Right lobe of liver (tissue), 6 donors: ENCODE results near the gene NDFIP2. TPM values are rescaled to one million over a fixed set of nuclear protein-coding genes. Genes with fewer than 3 reads are reported as not detected.

Experiments used
- ATAC-seq, 4 donors: fragments of 200-7000 bp; cut with Tn5 transposase; one replicate each; pipeline ENCODE4 v1.9.1; 2020; ENCODE audit warnings: mild to moderate bottlenecking in 4 of 4, moderate library complexity in 4 of 4
- DNase-seq, 3 donors: peaks; one replicate each; pipeline ENCODE4 v3.0.0-alpha.2; 2020
- H3K27ac ChIP-seq, 3 donors: fragments of 200-600 bp; one replicate each; pipeline ENCODE4 v1.8.0; 2022
- H3K27me3 ChIP-seq, 2 donors: fragments of 200-600 bp; one replicate each; pipeline ENCODE4 v1.8.0; 2022
- H3K36me3 ChIP-seq, 4 donors: fragments of 200-600 bp; sonication (generic) in 1 of 4; one replicate each; pipeline versions ENCODE4 v1.5.1 to v1.8.0; 2017 to 2022; ENCODE audit warnings: control low read depth in 1 of 4
- H3K4me1 ChIP-seq, 4 donors: fragments of 200-600 bp; sonication (generic) in 1 of 4; one replicate each; pipeline versions ENCODE4 v1.5.1 to v1.8.0; 2017 to 2022; ENCODE audit warnings: control low read depth in 1 of 4
- H3K4me3 ChIP-seq, 3 donors: fragments of 200-600 bp; one replicate each; pipeline ENCODE4 v1.8.0; 2022
- H3K9me3 ChIP-seq, 4 donors: fragments of 200-600 bp; sonication (generic) in 1 of 4; one replicate each; pipeline versions ENCODE4 v1.5.1 to v1.8.0; 2017 to 2022; ENCODE audit warnings: control low read depth in 1 of 4
- POLR2A ChIP-seq: fragments of 450-650 bp; IDR thresholded peaks from one replicate; pipeline ENCODE4 v1.6.1; 2017; ENCODE audit warnings: antibody characterized with exemption, mild to moderate bottlenecking
- WGBS: methylation state at CpG from one replicate; pipeline ENCODE4 v1.1.6; 2018; ENCODE audit warnings: low coverage, low lambda C conversion rate; ENCODE audit not compliant: insufficient coverage; ENCODE audit errors: missing lambda C conversion rate; 5-methylcytosine and 5-hydroxymethylcytosine counted together
- intact Hi-C, 2 donors: fragments of 100-400 bp; cut with DNase I; formaldehyde crosslinking; loops; one replicate each; pipeline versions ENCODE4 v1.11.2 to v1.14.1; 2022
- total RNA-seq, 6 experiments: library from RNA; depleted of rRNA in 2 of 6; stranded (reverse); fragments of >200 nt in 2 of 6; fragmentation: NEBNext Ultra II Directional in 3 of 6; extraction: Animal tissue kit (Norgen Biotek cat#: 25700) in 3 of 6; gene quantifications; one replicate each; pipeline versions ENCODE4 v1.1.0 to v1.2.4, GENCODE V29; 2016 to 2023
- TF ChIP-seq, protein P1 (sequence below), 4 donors: fragments of 200-600 bp in 3 of 4; fragments of 450-650 bp in 1 of 4; IDR thresholded peaks; one replicate each; pipeline versions ENCODE4 v1.5.1 to v1.8.0; 2016 to 2022; ENCODE audit warnings: antibody characterized with exemption in 4 of 4, mild to moderate bottlenecking in 2 of 4
- donor health status: DM: no; HTN: yes; CAD: no.
- donor health status: DM: no; HTN: no; CAD: no.
- donor health status: DM: no; HTN: no; CAD: no.
- donor health status: DM: no; HTN: yes; CAD: no.
- donor health status: DM: no; HTN: yes; CAD: no.

Gene NDFIP2
- total RNA-seq, 6 experiments from 2014 or later, result 20.3 to 32.7 (median 27.5) TPM

- no peak for DNase-seq
- H3K27me3 ChIP-seq, result no peaks in the 10 kb centered on the region
- TF ChIP-seq, protein P1, sequence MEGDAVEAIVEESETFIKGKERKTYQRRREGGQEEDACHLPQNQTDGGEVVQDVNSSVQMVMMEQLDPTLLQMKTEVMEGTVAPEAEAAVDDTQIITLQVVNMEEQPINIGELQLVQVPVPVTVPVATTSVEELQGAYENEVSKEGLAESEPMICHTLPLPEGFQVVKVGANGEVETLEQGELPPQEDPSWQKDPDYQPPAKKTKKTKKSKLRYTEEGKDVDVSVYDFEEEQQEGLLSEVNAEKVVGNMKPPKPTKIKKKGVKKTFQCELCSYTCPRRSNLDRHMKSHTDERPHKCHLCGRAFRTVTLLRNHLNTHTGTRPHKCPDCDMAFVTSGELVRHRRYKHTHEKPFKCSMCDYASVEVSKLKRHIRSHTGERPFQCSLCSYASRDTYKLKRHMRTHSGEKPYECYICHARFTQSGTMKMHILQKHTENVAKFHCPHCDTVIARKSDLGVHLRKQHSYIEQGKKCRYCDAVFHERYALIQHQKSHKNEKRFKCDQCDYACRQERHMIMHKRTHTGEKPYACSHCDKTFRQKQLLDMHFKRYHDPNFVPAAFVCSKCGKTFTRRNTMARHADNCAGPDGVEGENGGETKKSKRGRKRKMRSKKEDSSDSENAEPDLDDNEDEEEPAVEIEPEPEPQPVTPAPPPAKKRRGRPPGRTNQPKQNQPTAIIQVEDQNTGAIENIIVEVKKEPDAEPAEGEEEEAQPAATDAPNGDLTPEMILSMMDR (IDR thresholded peaks at IDR 0.05), result no peak
- TF ChIP-seq POLR2A, result no peak
- ATAC-seq, result no peak
- intact Hi-C loops, result no loop called here
- no peaks in the 10 kb centered on the region for H3K9me3 ChIP-seq
- no peak overlapping the region for H3K27ac ChIP-seq
- H3K4me3 ChIP-seq, result no peak overlapping the region
- no peaks in the 10 kb centered on the region for H3K36me3 ChIP-seq
- WGBS, result 56% methylated on average over 1 of the region's 1 CpG
- H3K4me1 ChIP-seq, result no peaks in the 10 kb centered on the region
These were observed 38.7 kb upstream of the NDFIP2 start for GRCh38 chr13:79442221-79442620.

DNA sequence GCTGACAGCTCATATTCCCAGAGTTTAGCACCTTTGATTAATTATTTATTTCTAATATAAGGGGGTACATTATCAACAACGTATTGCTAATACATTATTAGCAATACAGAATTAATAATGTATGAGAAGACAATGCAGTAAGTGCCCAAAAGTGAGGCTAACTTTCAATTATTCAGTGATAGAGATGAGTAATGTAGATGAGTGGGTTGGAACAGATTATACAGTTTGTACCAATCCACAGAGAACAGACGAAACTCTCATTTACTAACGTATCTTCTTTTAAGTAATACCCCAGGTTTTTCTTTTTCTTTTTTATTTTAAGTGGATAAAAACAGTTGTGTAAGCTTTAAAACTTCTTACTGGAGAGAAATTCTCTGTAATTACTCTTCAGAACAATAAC lies 38.2 kb upstream of the NDFIP2 start:
- Histone ChIP-seq H3K27me3 (no peaks in the 10 kb centered on the region), H3K4me1 (no peaks in the 10 kb centered on the region), H3K27ac (no peak overlapping the region), H3K4me3 (no peak overlapping the region), H3K9me3 (no peaks in the 10 kb centered on the region), H3K36me3 (no peaks in the 10 kb centered on the region)
- intact Hi-C loops, result no loop called here
- DNase-seq, result no peak
- no peak for ATAC-seq
- 64% methylated on average over 3 of the region's 3 CpGs for WGBS
- TF ChIP-seq, protein P1 (IDR thresholded peaks at IDR 0.05), result no peak
- no peak for TF ChIP-seq POLR2A

DNA sequence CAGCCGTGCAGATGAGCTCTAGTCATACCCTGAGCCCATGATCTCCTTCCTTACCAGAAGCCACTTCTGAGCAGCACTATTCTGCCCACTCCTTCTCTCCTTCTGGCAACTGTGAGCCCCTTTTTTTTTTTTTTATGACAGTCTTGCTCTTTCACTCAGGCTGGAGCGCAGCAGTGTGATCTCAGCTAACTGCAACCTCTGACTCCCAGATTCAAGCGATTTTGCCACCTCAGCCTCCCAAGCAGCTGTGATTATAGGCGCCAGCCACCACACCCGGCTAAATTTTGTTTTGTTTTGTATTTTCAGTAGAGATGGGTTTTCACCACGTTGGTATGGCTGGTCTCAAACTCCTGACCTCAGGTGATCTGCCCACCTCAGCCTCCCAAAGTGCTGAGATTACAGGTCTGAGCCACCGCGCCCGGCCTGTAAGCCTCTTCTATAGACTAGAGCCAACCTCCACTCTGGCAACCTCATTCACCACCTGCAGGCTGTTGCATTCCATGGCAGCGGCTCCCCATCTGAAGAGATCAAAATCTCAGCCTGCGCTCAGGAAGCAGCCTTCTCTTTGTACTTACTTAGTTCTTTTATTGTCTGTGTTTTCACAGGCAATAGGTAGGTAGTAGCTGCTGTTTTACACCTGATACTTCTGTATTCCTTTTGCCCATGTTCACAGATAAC lies 34.8 kb upstream of the NDFIP2 start:
- 63% methylated on average over 8 of the region's 11 CpGs for WGBS
- no peak for DNase-seq
- H3K36me3 ChIP-seq, result no peaks in the 10 kb centered on the region
- H3K27ac ChIP-seq, result no peak overlapping the region
- no peaks in the 10 kb centered on the region for H3K27me3 ChIP-seq
- no peak for TF ChIP-seq POLR2A
- TF ChIP-seq, protein P1 (IDR thresholded peaks at IDR 0.05), result no peak
- no peak for ATAC-seq
- H3K9me3 ChIP-seq, result no peaks in the 10 kb centered on the region
- H3K4me1 ChIP-seq, result no peaks in the 10 kb centered on the region
- H3K4me3 ChIP-seq, result no peak overlapping the region
- intact Hi-C loops, result no loop called here

- no peak overlapping the region for H3K27ac ChIP-seq
- H3K4me1 ChIP-seq, result no peaks in the 10 kb centered on the region
- H3K36me3 ChIP-seq, result no peaks in the 10 kb centered on the region
- TF ChIP-seq POLR2A, result no peak
- TF ChIP-seq, protein P1 (IDR thresholded peaks at IDR 0.05), result no peak
- DNase-seq (no peak), ATAC-seq (no peak)
- H3K4me3 ChIP-seq, result no peak overlapping the region
- no peaks in the 10 kb centered on the region for H3K9me3 ChIP-seq
- no peaks in the 10 kb centered on the region for H3K27me3 ChIP-seq
- intact Hi-C loops, result no loop called here
- WGBS, result 59% methylated on average over 4 of the region's 4 CpGs
These were observed 33.8 kb upstream of the NDFIP2 start for GRCh38 chr13:79447141-79447540.
